ENCODE results near the gene EML4.
"Not testable (repeated sequence)": the region's sequence is repeated elsewhere in the genome, so short reads cannot be mapped to it uniquely, and the experiment has no call there.

Gene EML4

DNA sequence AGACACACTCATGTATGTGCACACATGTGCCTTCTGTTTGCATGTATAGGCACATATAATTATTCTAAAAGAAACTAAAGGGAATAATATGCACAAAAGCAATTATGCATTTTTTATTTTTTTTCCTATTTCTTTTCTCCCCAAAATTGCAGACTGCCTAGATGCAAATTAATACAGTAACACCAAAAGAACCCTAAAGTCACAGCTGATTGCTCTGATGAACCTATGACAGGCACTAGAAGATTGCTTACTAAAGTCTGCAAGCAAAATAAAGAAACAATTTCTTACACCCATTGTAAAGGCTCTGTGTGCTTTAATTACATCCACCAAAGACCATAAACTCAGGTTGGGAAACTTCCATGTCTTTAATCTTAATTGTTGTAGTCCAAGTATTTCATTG, 7.7 kb upstream of the EML4 start:
- ATAC-seq: no peak
- H3K27ac Mint-ChIP-seq: no peak overlapping the region
- no peak overlapping the region for H3K4me3 Mint-ChIP-seq
- no peaks in the 10 kb centered on the region for H3K4me1 Mint-ChIP-seq
- DNase-seq (ENCODE audit: low spot score in 2 of 2): no peak
- H3K36me3 Mint-ChIP-seq: no peaks in the 10 kb centered on the region
- no peaks in the 10 kb centered on the region for H3K9me3 Mint-ChIP-seq

DNA sequence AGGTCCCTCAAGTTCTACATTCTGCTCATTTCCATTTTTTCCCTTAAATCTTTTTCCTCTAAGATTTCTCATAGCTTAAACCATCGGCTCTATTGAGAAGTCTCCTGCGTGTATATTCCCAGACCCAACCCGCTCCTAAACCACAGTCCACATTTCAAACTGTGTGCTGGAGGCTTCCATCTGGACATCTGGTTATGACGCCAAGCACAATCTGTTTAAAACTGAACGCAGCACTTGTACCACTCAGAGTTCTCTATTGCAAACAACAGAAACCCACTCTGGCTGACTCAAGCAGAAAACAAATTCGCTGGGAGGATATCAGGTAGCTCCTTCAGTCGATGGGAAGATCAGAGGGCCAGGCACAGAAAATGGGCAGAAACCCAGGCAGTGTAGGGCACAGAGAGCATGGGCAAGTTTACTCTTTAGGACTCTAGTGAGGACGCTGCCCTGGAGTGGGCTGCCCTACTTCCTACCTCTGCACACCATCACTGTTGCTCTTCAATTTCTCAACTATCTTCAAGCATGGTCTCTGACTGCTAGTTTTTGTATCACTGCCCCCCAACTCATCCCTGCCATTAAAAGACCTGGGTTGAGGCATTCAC, 5.6 kb upstream of the EML4 start:
- Mint-ChIP-seq H3K4me3 (no peak overlapping the region), H3K27ac (no peak overlapping the region), H3K36me3 (no peaks in the 10 kb centered on the region), H3K4me1 (no peaks in the 10 kb centered on the region), H3K9me3 (no peaks in the 10 kb centered on the region)
- ATAC-seq (no peak), DNase-seq (ENCODE audit: low spot score in 2 of 2) (no peak)

DNA sequence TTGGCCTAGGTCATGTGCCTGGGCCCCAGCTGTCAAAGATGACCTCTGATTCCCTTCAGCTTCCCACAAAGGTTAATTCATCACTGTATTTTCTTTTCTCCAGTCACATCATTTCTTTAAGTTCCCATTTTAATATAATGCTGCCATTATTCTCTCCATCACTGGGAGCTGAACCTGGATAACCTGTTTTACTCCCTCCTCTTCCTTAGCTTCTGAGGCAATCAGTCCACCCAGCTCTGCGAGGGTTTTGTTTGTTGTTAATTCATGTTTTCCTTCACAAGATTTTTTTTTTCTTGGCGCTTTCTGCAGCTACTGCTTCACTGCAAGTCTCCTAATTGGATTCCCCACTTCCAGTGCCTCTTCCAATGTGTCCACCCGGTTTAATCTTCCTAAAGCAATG, 5.1 kb upstream of the EML4 start:
- H3K27ac Mint-ChIP-seq: no peak overlapping the region
- no peak overlapping the region for H3K4me3 Mint-ChIP-seq

DNA sequence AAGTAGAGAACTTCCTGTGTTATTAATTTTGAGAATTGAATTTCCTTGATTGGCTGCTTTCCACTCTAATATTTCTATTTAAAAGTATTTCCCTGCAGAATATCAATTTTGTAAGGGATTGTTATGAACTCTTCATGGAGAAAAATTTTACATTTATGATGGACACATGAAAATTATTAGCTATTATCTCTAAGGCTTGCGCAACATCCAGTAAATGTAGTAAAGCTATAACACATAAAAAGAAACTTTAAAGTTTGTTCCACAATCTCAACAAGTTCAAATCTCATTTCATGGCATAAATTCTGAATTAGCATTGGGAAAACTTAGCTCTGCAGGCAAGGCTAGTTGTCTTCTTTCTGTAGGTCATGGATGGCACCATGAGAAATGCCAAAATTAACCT, 4.2 kb upstream of the EML4 start:
- ATAC-seq (no peak), DNase-seq (ENCODE audit: low spot score in 2 of 2) (no peak)
- Mint-ChIP-seq H3K9me3 (no peaks in the 10 kb centered on the region), H3K36me3 (no peaks in the 10 kb centered on the region), H3K4me3 (no peak overlapping the region), H3K27ac (no peak overlapping the region), H3K4me1 (no peaks in the 10 kb centered on the region)

More for the DNA sequence above, 5.1 kb upstream of the EML4 start:
- DNase-seq (ENCODE audit: low spot score in 2 of 2) (no peak), ATAC-seq (no peak)
- H3K36me3 Mint-ChIP-seq: no peaks in the 10 kb centered on the region
- H3K4me1 Mint-ChIP-seq: no peaks in the 10 kb centered on the region
- no peaks in the 10 kb centered on the region for H3K9me3 Mint-ChIP-seq

DNA sequence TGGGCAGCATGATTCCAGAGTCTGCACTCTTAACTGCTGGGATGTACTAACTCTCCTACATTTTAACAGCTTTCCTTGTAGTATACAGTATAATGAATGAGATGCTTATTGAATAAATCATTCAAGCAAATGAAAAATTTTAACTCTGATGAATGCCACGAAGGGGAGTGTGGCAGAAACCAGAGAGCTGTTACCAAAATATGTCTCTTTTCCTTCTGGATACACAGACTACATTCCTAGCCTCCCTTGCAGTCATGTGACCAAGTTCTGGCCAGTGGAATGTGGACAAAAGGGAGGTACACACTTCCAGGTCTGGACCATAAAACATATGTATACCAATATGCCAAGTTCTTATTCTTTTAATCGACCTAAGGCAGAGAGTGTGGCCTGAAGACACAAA, 1.7 kb upstream of the EML4 start:
- peaks cover 6% of the 10 kb centered on the region for H3K36me3 Mint-ChIP-seq
- no peak overlapping the region for H3K4me3 Mint-ChIP-seq
- ATAC-seq (no peak), DNase-seq (ENCODE audit: low spot score in 2 of 2) (no peak)
- H3K4me1 Mint-ChIP-seq: no peaks in the 10 kb centered on the region
- no peaks in the 10 kb centered on the region for H3K9me3 Mint-ChIP-seq
- H3K27ac Mint-ChIP-seq: no peak overlapping the region

DNA sequence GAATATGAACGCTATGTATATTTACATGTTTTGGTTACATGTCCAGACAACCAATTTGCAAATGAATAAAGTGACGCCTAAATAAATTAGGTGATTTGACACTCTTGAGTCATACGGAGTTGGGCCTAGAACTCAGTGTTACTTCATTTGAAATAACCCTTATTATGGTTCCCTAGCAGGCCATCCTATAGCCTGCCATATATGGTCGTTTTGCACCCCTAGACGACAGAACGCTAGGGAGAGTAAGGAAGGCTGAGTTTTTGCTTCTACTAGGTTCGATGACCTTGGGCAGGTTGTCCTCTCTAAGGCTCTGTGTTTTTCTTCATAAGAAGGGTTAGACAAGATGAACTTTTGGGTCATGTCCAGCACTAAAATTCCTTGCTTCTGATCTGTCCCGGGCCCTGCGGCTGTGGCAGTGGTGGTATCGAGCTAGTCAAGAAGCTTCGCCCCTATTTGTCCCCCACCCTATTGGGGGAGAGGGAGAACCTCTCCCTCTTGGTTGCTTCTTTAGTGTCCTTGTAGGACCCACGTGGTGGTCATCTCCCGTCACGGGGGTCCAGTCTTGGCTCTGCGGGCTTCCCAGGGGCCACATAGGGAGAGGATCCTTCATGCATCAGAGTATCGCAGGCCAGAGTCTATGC, 574 bp upstream of the EML4 start:
- no peak for ATAC-seq
- Mint-ChIP-seq H3K4me1 (peaks cover 10% of the 10 kb centered on the region), H3K4me3 (no peak overlapping the region), H3K36me3 (peaks cover 6% of the 10 kb centered on the region), H3K9me3 (no peaks in the 10 kb centered on the region), H3K27ac (no peak overlapping the region)
- DNase-seq (ENCODE audit: low spot score in 2 of 2): no peak

DNA sequence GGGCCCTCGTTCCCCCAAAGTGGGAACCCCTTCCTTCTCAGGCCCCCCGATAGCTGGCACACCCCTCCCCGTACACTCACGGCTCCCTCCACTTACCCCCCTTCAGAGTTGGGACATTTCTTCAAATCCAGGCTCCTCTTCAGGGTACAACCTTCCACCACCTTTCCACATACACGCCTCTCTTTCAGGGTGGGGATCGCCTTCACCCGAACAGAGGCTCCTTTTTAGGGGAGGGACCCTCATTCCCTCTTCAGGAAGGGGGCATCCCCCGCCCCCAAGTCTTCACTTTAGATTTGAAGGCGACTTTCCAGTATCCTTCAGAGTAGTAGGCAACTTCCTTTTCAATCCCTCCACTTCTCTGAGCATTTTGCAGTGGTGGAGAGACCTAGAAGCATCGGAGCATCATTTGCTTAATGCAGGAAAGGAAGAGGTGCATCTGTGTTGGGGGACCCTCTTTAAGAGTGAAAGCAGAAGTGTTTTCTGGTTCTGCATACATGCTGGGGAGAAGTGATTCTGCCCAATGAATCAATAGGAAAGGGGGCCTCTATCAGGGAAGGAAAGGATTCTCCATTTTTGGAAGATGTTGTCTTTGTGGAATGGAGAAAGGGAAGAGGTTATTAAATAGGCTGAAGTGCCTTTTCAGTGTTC, 845 bp downstream of the EML4 start:
- Mint-ChIP-seq H3K36me3 (peaks cover 6% of the 10 kb centered on the region), H3K4me3 (no peak overlapping the region), H3K9me3 (no peaks in the 10 kb centered on the region), H3K4me1 (peaks cover 10% of the 10 kb centered on the region), H3K27ac (no peak overlapping the region)
- DNase-seq (ENCODE audit: low spot score in 2 of 2) (no peak), ATAC-seq (peak; percentile 20)

DNA sequence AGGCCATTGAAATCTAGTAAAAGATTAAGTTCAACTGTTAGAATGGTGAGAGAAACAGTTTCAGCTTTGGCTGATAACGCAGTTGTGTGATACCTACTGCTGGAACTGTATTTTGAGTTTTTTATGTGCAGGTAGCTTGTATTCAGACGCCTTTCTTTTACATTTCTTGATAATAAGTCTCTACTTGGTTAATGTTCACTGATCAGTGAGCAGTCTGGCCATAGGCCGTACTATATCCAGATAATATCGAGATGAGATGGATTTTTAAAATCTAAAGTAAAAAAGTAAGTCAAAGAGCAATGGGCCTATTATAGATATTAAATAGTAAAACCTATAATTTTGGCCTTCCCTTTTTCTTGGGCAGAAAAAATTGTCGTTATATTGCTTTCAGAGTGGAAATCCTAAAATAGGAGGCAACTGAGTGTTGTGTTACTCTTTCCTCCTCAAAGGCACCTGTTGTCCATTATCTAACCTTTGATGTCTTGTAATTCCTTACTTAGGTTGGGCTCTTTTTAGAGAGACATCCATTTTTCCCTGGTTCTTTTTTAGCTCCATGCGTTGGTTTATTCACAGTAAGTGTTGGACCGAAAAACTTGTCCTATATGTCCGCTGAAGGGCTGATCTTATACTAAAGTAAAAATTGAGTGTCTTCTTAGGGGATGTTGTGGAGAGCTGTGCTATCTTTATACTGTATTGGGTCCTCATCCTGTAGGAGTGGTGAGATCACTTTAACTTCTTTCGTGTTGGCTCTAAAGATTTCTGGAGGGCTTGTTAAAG, 1.7 kb downstream of the EML4 start:
- H3K9me3 Mint-ChIP-seq: no peaks in the 10 kb centered on the region
- DNase-seq (ENCODE audit: low spot score in 2 of 2) (no peak), ATAC-seq (no peak)
- peaks cover 13% of the 10 kb centered on the region for H3K4me1 Mint-ChIP-seq
- no peak overlapping the region for H3K27ac Mint-ChIP-seq
- no peak overlapping the region for H3K4me3 Mint-ChIP-seq
- H3K36me3 Mint-ChIP-seq: peaks cover 6% of the 10 kb centered on the region

DNA sequence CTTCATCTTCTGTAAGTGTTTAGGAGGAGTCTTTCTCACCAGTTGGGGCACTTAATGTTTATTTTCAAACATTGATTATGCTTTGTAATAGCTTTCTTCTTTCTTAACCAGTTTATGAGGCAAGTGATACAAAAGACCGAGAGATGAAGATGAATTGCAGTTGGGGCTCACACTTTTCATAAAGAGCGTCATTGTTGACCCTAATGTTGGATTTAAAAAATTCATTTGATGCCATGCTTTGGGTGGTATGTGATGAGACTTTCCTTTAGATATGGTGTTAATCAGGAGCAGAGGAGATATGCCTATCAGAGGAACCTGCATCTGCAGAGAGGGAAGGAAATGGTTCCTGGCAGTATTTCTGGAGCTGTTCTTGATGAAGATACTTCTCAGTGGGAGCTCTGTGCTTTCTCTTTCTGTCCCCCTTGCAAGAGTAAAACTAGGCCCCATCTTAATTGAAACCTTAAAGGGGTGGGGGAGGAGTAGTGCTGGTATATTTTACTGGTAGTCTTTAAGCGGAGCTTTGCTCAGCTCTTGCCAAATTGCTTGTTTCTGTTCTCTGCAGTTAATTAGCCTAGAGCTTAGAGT, 2.3 kb downstream of the EML4 start:
- no peak for DNase-seq (ENCODE audit: low spot score in 2 of 2)
- no peak for ATAC-seq
- H3K27ac Mint-ChIP-seq: no peak overlapping the region
- peaks cover 13% of the 10 kb centered on the region for H3K36me3 Mint-ChIP-seq
- H3K4me3 Mint-ChIP-seq: no peak overlapping the region
- peaks cover 19% of the 10 kb centered on the region for H3K4me1 Mint-ChIP-seq
- no peaks in the 10 kb centered on the region for H3K9me3 Mint-ChIP-seq

DNA sequence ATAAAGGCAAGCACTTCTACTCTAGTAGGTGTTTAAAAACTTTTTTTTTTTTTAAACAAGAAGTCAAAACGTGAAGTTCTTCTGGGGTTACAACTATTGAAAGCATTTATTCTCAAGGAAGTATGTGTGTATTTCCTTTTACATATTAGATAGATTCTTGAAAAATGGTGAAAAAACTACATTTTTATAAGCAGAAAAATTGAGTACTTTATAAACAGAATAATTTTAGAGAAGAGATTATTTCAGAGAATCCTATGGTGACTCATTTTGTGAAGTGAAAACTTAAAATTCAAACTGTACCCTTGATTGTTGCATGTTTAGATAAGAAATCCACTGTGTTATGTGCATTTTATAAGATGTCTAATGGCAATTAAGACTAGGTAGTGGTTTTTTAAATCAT, 2.9 kb downstream of the EML4 start:
- no peaks in the 10 kb centered on the region for H3K9me3 Mint-ChIP-seq
- H3K4me3 Mint-ChIP-seq: no peak overlapping the region
- DNase-seq (ENCODE audit: low spot score in 2 of 2) (no peak), ATAC-seq (no peak)
- H3K27ac Mint-ChIP-seq: no peak overlapping the region
- peaks cover 25% of the 10 kb centered on the region for H3K4me1 Mint-ChIP-seq
- H3K36me3 Mint-ChIP-seq: peaks cover 14% of the 10 kb centered on the region

DNA sequence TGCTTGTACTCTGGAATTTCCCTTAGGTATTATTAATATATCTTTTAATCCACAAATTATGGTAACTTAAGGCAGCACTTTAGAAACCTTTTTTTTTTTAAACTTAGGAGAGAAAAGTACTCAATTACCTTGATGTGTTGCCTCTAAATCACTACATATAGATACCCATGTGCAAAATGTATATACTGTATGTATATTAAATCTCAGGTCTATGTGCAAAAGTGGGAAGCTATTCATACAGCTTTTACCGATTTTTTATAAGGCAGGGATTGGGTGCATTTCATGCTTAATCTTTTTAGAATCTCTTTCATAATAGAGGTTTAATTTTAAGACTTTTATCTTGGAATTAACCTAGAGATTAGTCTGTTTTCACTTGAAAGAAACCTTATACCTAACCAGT, 3.4 kb downstream of the EML4 start:
- H3K4me3 Mint-ChIP-seq: no peak overlapping the region
- H3K4me1 Mint-ChIP-seq: peaks cover 30% of the 10 kb centered on the region
- no peak for ATAC-seq
- no peaks in the 10 kb centered on the region for H3K9me3 Mint-ChIP-seq
- no peak for DNase-seq (ENCODE audit: low spot score in 2 of 2)
- peak overlapping the region; percentile 53 for H3K27ac Mint-ChIP-seq
- peaks cover 20% of the 10 kb centered on the region for H3K36me3 Mint-ChIP-seq

DNA sequence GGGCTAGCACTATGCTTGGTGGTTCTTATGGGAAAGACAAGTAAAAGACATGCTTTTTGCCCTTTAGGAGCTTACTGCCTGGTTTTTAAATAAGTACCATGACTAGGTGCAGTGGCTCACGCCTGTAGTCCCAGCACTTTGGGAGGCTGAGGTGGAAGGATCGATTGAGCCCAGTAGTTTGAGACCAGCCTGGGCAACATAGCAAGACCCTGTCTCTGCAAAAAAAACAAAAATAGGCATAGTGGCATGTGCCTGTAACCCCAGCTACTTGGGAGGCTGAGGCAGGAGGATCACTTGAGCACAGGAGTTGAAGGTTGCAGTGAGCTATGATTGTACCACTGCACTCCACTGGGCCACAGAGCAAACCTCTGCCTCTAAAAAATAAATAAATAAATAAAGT, 4.3 kb downstream of the EML4 start:
- not testable (repeated sequence) for H3K4me3 Mint-ChIP-seq; H3K9me3 Mint-ChIP-seq; ATAC-seq; DNase-seq (ENCODE audit: low spot score in 2 of 2)
- peaks cover 39% of the 10 kb centered on the region for H3K4me1 Mint-ChIP-seq
- peak overlapping the region; percentile 53 for H3K27ac Mint-ChIP-seq
- H3K36me3 Mint-ChIP-seq: peaks cover 29% of the 10 kb centered on the region

DNA sequence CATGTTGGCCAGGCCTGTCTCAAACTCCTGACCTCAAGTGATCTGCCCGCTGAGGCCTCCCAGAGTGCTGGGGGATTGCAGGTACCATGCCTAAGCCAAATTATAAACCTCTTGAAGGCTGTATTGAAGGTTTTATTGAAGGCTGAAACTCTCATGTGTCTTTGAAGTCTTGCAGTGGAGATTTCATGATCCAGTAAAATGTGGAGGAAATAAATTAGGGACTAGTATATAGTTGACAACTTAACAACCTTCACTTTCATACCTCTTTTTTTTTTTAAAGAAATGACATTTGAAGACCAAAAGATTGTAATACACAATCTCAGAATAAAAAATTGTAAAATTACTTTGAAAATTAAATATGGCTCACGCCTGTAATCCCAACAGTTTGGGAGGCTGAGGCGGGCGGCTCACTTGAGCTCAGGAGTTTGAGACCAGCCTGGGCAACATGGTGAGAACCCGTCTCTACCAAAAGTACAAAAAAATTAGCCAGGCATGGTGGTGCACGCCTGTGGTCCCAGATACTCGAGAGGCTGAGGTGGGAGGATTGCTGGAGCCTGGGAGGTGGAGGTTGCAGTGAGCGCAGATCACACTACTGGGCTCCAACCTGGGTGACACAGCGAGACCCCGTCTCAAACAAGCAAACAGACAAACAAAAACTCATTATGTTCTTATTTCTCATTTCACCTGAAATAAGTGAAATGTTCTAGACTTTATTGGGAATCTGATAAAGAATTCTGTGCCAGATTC, 8.0 kb downstream of the EML4 start:
- Mint-ChIP-seq H3K27ac (peak overlapping the region; percentile 7), H3K36me3 (peaks cover 40% of the 10 kb centered on the region), H3K4me1 (peaks cover 68% of the 10 kb centered on the region), H3K4me3 (no peak overlapping the region), H3K9me3 (no peaks in the 10 kb centered on the region)
- DNase-seq (ENCODE audit: low spot score in 2 of 2) (no peak), ATAC-seq (no peak)

DNA sequence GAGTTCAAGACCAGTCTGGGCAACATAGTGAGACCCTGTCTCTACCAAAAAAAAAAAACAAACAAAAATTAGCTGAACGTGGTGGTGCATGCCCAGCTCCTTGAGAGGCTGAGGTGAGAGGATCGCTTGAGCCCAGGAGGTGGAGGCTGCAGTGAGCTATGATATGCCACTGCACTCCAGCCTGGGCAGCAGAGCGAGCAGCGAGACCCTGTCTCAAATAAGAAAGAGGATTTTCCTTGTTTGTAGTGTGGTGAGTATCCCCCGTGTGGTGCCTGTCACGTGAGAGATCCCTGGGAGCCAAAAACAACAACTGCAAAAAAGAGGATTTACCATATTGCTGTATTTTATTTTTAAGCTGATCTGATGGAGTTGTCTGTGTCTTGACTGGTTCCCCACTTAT, 9.2 kb downstream of the EML4 start:
- peaks cover 71% of the 10 kb centered on the region for H3K4me1 Mint-ChIP-seq

DNA sequence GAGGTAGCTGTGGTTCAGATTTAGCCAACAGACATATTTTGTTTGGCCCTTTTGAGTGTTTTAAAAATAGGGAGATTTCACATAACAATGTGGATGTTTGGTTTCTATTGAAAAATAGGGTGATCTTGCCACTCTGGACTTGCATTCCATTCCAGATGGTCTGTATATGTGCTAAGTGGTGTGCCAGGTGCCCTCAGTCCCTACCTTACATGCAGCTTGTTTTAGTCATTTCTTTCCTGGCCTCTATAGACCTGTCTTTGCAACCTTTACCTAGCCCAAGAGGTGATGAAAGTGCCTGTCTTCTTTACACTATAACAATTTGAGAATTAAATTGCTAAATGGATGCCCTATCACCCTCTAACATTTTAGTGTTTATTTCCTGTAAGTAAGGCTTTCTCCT, 11.1 kb downstream of the EML4 start:
- Mint-ChIP-seq H3K4me1 (peaks cover 81% of the 10 kb centered on the region), H3K36me3 (peaks cover 42% of the 10 kb centered on the region), H3K4me3 (no peak overlapping the region), H3K27ac (peak overlapping the region; percentile 8), H3K9me3 (no peaks in the 10 kb centered on the region)
- peak; percentile 28 for ATAC-seq
- no peak for DNase-seq (ENCODE audit: low spot score in 2 of 2)

More for the DNA sequence above, 9.2 kb downstream of the EML4 start:
- no peak overlapping the region for H3K4me3 Mint-ChIP-seq
- peaks cover 42% of the 10 kb centered on the region for H3K36me3 Mint-ChIP-seq
- no peaks in the 10 kb centered on the region for H3K9me3 Mint-ChIP-seq
- no peak for ATAC-seq
- no peak for DNase-seq (ENCODE audit: low spot score in 2 of 2)
- H3K27ac Mint-ChIP-seq: peak overlapping the region; percentile 7

All from stimulated activated effector memory CD8-positive, alpha-beta T cell treated with anti-CD3 and anti-CD28 coated beads, Interleukin-12 subunit alpha, Interleukin-12 subunit beta, amount 100 ng/mL, for 72 hours (primary cell).